Psoas muscle (tissue), 8 donors: ENCODE measurements around the gene PAIP2. TPM values are rescaled to one million over a fixed set of nuclear protein-coding genes. Genes with fewer than 3 reads are reported as not detected.

Source experiments
- ATAC-seq, 4 donors: fragments of 200-7000 bp; cut with Tn5 transposase; one replicate each; pipeline ENCODE4 v1.9.1; 2020; ENCODE audit warnings: moderate library complexity in 3 of 4, mild to moderate bottlenecking in 2 of 4
- DNase-seq, 2 donors: peaks; one replicate each; pipeline ENCODE4 v3.0.0-alpha.2; 2020
- H3K27ac ChIP-seq: fragments of 200-600 bp; one replicate; pipeline ENCODE4 v1.8.0; 2022
- H3K27me3 ChIP-seq, 3 donors: fragments of 200-600 bp in 1 of 3; one replicate each; pipeline versions ENCODE4 v1.6.1 to v1.8.0; 2013 to 2022; ENCODE audit warnings: low read length in 2 of 3, mild to moderate bottlenecking in 2 of 3, moderate library complexity in 1 of 3; ENCODE audit not compliant: insufficient read depth in 3 of 3
- H3K36me3 ChIP-seq, 2 donors: fragments of 200-600 bp in 1 of 2; one replicate each; pipeline versions ENCODE4 v1.6.1 to v1.8.0; 2013 to 2022; ENCODE audit warnings: low read depth in 1 of 2, mild to moderate bottlenecking in 1 of 2, moderate library complexity in 1 of 2; ENCODE audit not compliant: insufficient read depth in 1 of 2
- H3K4me1 ChIP-seq: fragments of 200-600 bp; one replicate; pipeline ENCODE4 v1.8.0; 2022
- H3K4me3 ChIP-seq: fragments of 200-600 bp; one replicate; pipeline ENCODE4 v1.8.0; 2022; ENCODE audit warnings: mild to moderate bottlenecking
- H3K9me3 ChIP-seq: fragments of 200-600 bp; one replicate; pipeline ENCODE4 v1.8.0; 2022
- WGBS, 3 donors: extraction: QIAGEN DNeasy Blood & Tissue Kit; methylation state at CpG; one replicate each; pipeline versions ENCODE4 v1.1.6 to v1.1.7; 2013; 5-methylcytosine and 5-hydroxymethylcytosine counted together
- intact Hi-C, 2 donors: fragments of 100-400 bp; cut with DNase I; formaldehyde crosslinking; loops; one replicate each; pipeline versions ENCODE4 v1.11.0 to v1.14.2; 2022
- polyA plus RNA-seq, 3 donors: library from polyadenylated mRNA; stranded (reverse); fragments of 200-250 nt; gene quantifications; one replicate each; pipeline ENCODE4 v1.2.3, GENCODE V29; 2013
- total RNA-seq, 4 donors: library from RNA; stranded (reverse); fragmentation: NEBNext Ultra II Directional in 2 of 4; extraction: Animal tissue kit (Norgen Biotek cat#: 25700) in 2 of 4; gene quantifications; one replicate each; pipeline versions ENCODE4 v1.2.1 to v1.2.4, GENCODE V29; 2021 to 2023
- TF ChIP-seq, protein P1 (sequence below): fragments of 200-600 bp; IDR thresholded peaks from one replicate; pipeline ENCODE4 v1.8.0; 2022; ENCODE audit warnings: antibody characterized with exemption
- donor health status: healthy with polysubstance abuse.
- donor health status: DM: no; HTN: no; CAD: no; lungs with moderate emphysema.
- donor health status: Bipolar disorder and iron deficiency.
- donor health status: healthy.
- donor health status: DM: yes; HTN: yes; CAD: no.
- donor health status: DM: no; HTN: no; CAD: no.
- donor health status: DM: no; HTN: no; CAD: no.
- donor health status: DM: yes; HTN: yes; CAD: no.

Gene PAIP2
- total and polyA plus RNA-seq, 7 donors = 111 to 252 (median 117) TPM

- intact Hi-C loops = no loop called here
- H3K27me3 ChIP-seq = no peaks in the 10 kb centered on the region
- DNase-seq = no peak
- H3K27ac ChIP-seq = no peak overlapping the region
- no peak overlapping the region for H3K4me3 ChIP-seq
- peaks cover 10% of the 10 kb centered on the region for H3K4me1 ChIP-seq
- TF ChIP-seq, protein P1, sequence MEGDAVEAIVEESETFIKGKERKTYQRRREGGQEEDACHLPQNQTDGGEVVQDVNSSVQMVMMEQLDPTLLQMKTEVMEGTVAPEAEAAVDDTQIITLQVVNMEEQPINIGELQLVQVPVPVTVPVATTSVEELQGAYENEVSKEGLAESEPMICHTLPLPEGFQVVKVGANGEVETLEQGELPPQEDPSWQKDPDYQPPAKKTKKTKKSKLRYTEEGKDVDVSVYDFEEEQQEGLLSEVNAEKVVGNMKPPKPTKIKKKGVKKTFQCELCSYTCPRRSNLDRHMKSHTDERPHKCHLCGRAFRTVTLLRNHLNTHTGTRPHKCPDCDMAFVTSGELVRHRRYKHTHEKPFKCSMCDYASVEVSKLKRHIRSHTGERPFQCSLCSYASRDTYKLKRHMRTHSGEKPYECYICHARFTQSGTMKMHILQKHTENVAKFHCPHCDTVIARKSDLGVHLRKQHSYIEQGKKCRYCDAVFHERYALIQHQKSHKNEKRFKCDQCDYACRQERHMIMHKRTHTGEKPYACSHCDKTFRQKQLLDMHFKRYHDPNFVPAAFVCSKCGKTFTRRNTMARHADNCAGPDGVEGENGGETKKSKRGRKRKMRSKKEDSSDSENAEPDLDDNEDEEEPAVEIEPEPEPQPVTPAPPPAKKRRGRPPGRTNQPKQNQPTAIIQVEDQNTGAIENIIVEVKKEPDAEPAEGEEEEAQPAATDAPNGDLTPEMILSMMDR = no peak
- WGBS, 3 donors = 83 to 88% (median 84%) methylated on average over 2 of the region's 2 CpGs
- H3K9me3 ChIP-seq = no peaks in the 10 kb centered on the region
- peaks cover 11 to 57% of the 10 kb centered on the region in 2 donors for H3K36me3 ChIP-seq
- ATAC-seq = no peak
These were observed 22.3 kb downstream of the PAIP2 start for GRCh38 chr5:139363937-139364336.

GRCh38 chr5:139364466-139364865 is 22.8 kb downstream of the PAIP2 start:
- peaks cover 11 to 60% of the 10 kb centered on the region in 2 donors for H3K36me3 ChIP-seq

GRCh38 chr5:139368613-139369012 is 27.0 kb downstream of the PAIP2 start:
- Histone ChIP-seq H3K27ac (peak overlapping the region; percentile 33), H3K4me3 (no peak overlapping the region), H3K4me1 (peaks cover 23% of the 10 kb centered on the region), H3K9me3 (no peaks in the 10 kb centered on the region), H3K27me3 (no peaks in the 10 kb centered on the region), H3K36me3 (peaks cover 11 to 85% of the 10 kb centered on the region in 2 donors)
- intact Hi-C loops = no loop called here
- WGBS, 3 donors = 35 to 70% (median 40%) methylated on average over 2 of the region's 2 CpGs
- ATAC-seq = peak in 3 of 4 donors; percentile 17 to 52 (median 29)
- DNase-seq = no peak
- TF ChIP-seq, protein P1 = no peak

More at GRCh38 chr5:139364466-139364865, 22.8 kb downstream of the PAIP2 start:
- 74 to 82% (median 79%) methylated on average over 2 of the region's 2 CpGs for WGBS, 3 donors
- peaks cover 11% of the 10 kb centered on the region for H3K4me1 ChIP-seq
- no peak overlapping the region for H3K27ac ChIP-seq
- no peak overlapping the region for H3K4me3 ChIP-seq
- intact Hi-C loops = no loop called here
- TF ChIP-seq, protein P1 = no peak
- no peaks in the 10 kb centered on the region for H3K9me3 ChIP-seq
- ATAC-seq = no peak
- DNase-seq = no peak
- H3K27me3 ChIP-seq = no peaks in the 10 kb centered on the region

- 49 to 86% (median 53%) methylated on average over 1 of the region's 1 CpG for WGBS, 3 donors
- intact Hi-C loops = no loop called here
- Histone ChIP-seq H3K36me3 (peaks cover 11 to 80% of the 10 kb centered on the region in 2 donors), H3K4me1 (peaks cover 28% of the 10 kb centered on the region), H3K4me3 (no peak overlapping the region), H3K27me3 (no peaks in the 10 kb centered on the region), H3K9me3 (no peaks in the 10 kb centered on the region), H3K27ac (peak overlapping the region; percentile 33)
- TF ChIP-seq, protein P1 = no peak
- DNase-seq = no peak
- ATAC-seq = no peak
These were observed 27.5 kb downstream of the PAIP2 start for GRCh38 chr5:139369181-139369580.
